ENCODE measurements around the gene HFE.

DNA sequence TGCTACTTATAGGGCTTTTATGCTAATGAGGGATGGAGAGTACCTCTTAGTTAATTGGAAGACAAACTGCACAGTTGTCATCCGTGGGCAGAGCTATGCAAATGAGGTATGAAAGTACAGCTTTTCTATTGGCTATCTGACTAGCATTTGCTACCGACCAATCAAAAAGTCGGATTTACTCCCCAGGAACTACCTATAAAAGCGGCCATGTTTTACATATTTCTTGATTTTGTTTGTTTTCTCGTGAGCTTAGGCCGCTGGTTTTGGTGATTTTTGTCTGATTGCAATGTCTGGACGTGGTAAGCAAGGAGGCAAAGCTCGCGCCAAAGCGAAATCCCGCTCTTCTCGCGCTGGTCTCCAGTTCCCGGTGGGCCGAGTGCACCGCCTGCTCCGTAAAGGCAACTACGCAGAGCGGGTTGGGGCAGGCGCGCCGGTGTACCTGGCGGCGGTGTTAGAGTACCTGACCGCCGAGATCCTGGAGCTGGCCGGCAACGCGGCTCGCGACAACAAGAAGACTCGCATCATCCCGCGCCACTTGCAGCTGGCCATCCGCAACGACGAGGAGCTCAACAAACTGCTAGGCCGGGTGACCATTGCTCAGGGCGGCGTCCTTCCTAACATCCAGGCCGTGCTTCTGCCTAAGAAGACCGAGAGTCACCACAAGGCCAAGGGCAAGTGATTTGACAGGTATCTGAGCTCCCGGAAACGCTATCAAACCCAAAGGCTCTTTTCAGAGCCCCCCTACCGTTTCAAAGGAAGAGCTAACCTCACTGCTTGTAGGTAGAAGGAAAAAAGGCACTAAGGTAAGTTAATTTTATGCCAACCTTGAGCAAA lies 36.9 kb downstream of the HFE start:
- TF ChIP-seq, protein P1, sequence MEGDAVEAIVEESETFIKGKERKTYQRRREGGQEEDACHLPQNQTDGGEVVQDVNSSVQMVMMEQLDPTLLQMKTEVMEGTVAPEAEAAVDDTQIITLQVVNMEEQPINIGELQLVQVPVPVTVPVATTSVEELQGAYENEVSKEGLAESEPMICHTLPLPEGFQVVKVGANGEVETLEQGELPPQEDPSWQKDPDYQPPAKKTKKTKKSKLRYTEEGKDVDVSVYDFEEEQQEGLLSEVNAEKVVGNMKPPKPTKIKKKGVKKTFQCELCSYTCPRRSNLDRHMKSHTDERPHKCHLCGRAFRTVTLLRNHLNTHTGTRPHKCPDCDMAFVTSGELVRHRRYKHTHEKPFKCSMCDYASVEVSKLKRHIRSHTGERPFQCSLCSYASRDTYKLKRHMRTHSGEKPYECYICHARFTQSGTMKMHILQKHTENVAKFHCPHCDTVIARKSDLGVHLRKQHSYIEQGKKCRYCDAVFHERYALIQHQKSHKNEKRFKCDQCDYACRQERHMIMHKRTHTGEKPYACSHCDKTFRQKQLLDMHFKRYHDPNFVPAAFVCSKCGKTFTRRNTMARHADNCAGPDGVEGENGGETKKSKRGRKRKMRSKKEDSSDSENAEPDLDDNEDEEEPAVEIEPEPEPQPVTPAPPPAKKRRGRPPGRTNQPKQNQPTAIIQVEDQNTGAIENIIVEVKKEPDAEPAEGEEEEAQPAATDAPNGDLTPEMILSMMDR (IDR thresholded peaks at IDR 0.05): no peak
- peak; percentile 99 for TF ChIP-seq POLR2A (IDR thresholded peaks at IDR 0.05)
